Measurements from ENCODE around the gene S100G.

DNA sequence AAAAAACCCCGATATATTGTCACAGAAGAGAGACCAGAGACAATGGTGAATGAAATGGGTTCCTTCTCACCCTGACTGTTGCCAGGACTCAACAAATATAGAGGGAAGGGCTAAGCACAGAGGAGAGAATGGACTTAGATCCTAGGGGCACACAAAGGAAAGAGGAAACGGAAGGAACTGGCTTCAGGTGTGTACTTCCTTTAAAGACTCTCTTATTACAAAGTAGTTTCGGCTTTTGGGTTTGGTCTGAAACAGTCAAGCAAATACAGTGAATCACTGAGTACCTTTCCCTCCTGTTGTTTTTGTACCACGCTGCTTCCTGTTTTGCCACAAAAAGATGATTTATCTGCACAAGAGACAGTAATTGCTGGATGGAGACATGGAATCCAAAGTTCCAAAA, 46.1 kb upstream of the S100G start:
- TF ChIP-seq, protein P1, sequence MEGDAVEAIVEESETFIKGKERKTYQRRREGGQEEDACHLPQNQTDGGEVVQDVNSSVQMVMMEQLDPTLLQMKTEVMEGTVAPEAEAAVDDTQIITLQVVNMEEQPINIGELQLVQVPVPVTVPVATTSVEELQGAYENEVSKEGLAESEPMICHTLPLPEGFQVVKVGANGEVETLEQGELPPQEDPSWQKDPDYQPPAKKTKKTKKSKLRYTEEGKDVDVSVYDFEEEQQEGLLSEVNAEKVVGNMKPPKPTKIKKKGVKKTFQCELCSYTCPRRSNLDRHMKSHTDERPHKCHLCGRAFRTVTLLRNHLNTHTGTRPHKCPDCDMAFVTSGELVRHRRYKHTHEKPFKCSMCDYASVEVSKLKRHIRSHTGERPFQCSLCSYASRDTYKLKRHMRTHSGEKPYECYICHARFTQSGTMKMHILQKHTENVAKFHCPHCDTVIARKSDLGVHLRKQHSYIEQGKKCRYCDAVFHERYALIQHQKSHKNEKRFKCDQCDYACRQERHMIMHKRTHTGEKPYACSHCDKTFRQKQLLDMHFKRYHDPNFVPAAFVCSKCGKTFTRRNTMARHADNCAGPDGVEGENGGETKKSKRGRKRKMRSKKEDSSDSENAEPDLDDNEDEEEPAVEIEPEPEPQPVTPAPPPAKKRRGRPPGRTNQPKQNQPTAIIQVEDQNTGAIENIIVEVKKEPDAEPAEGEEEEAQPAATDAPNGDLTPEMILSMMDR (conservative IDR thresholded peaks at IDR 0.05), result no peak
- no peak for TF ChIP-seq EZH2 (IDR thresholded peaks at IDR 0.05; ENCODE audit: low read depth)

Measured in PC-9 (cell line).